Tibial artery (tissue), 4 donors: ENCODE measurements around the gene UGT1A9.

Source experiments
- DNase-seq, 2 donors: peaks; one replicate each; pipeline ENCODE4 v3.0.0-alpha.2; 2019
- H3K27ac ChIP-seq, 2 donors: fragments of 200-600 bp; sonication (generic) in 1 of 2; 1 replicate in 1 of 2; 2 replicates in 1 of 2; pipeline ENCODE4 v1.5.1; 2018 to 2019; ENCODE audit warnings: mild to moderate bottlenecking in 1 of 2
- H3K27me3 ChIP-seq, 2 donors: fragments of 200-600 bp; sonication (generic) in 1 of 2; one replicate each; pipeline versions ENCODE4 v1.5.1 to v1.6.0; 2016 to 2019
- H3K36me3 ChIP-seq, 3 donors: fragments of 200-600 bp; sonication (generic) in 2 of 3; one replicate each; pipeline ENCODE4 v1.5.1; 2016 to 2019; ENCODE audit warnings: mild to moderate bottlenecking in 2 of 3
- H3K4me1 ChIP-seq, 4 donors: fragments of 200-600 bp; sonication (generic) in 2 of 4; 1 replicate in 3 of 4; 2 replicates in 1 of 4; pipeline ENCODE4 v1.5.1; 2016 to 2019
- H3K4me3 ChIP-seq, 2 donors: fragments of 200-600 bp; sonication (generic) in 1 of 2; 1 replicate in 1 of 2; 2 replicates in 1 of 2; pipeline ENCODE4 v1.5.1; 2018 to 2019; ENCODE audit warnings: mild to moderate bottlenecking in 2 of 2
- H3K9me3 ChIP-seq, 3 donors: fragments of 200-600 bp; sonication (generic) in 1 of 3; one replicate each; pipeline ENCODE4 v1.5.1; 2016 to 2019
- CTCF ChIP-seq, 2 experiments: fragments of 200-600 bp in 1 of 2; fragments of 450-650 bp in 1 of 2; IDR thresholded peaks; one replicate each; pipeline ENCODE4 v1.5.1; 2017 to 2019; ENCODE audit warnings: antibody characterized with exemption in 2 of 2, mild to moderate bottlenecking in 1 of 2, moderate library complexity in 1 of 2
- intact Hi-C: fragments of 100-400 bp; cut with DNase I; formaldehyde crosslinking; loops from one replicate; pipeline ENCODE4 v1.15.0; 2023; ENCODE audit warnings: low total_unique reads

The UGT1A9 gene

GRCh38 chr2:233674995-233675394 is 3.3 kb downstream of the UGT1A9 start:
- intact Hi-C loops, result no loop called here

GRCh38 chr2:233676046-233676445 is 4.3 kb downstream of the UGT1A9 start:
- TF ChIP-seq CTCF (IDR thresholded peaks at IDR 0.05), result no peak
- Histone ChIP-seq H3K36me3 (no peaks in the 10 kb centered on the region), H3K4me3 (no peak overlapping the region), H3K27me3 (no peaks in the 10 kb centered on the region), H3K4me1 (no peaks in the 10 kb centered on the region), H3K27ac (no peak overlapping the region), H3K9me3 (no peaks in the 10 kb centered on the region)
- DNase-seq, result no peak
- intact Hi-C loops, result no loop called here

More at GRCh38 chr2:233674995-233675394, 3.3 kb downstream of the UGT1A9 start:
- no peak for TF ChIP-seq CTCF (IDR thresholded peaks at IDR 0.05)
- Histone ChIP-seq H3K9me3 (no peaks in the 10 kb centered on the region), H3K4me1 (no peaks in the 10 kb centered on the region), H3K27ac (no peak overlapping the region), H3K36me3 (no peaks in the 10 kb centered on the region), H3K4me3 (no peak overlapping the region), H3K27me3 (no peaks in the 10 kb centered on the region)
- DNase-seq, result no peak

GRCh38 chr2:233679196-233679595 is 7.5 kb downstream of the UGT1A9 start:
- H3K27ac ChIP-seq, result no peak overlapping the region
- no peaks in the 10 kb centered on the region for H3K4me1 ChIP-seq
- H3K9me3 ChIP-seq, result no peaks in the 10 kb centered on the region
- H3K27me3 ChIP-seq, result no peaks in the 10 kb centered on the region
- intact Hi-C loops, result no loop called here
- no peaks in the 10 kb centered on the region for H3K36me3 ChIP-seq
- H3K4me3 ChIP-seq, result no peak overlapping the region
- TF ChIP-seq CTCF (IDR thresholded peaks at IDR 0.05), result no peak
- no peak for DNase-seq

- intact Hi-C loops, result no loop called here
- Histone ChIP-seq H3K27me3 (no peaks in the 10 kb centered on the region), H3K36me3 (no peaks in the 10 kb centered on the region), H3K27ac (no peak overlapping the region), H3K4me1 (no peaks in the 10 kb centered on the region), H3K9me3 (no peaks in the 10 kb centered on the region), H3K4me3 (no peak overlapping the region)
- DNase-seq, result no peak
- TF ChIP-seq CTCF (IDR thresholded peaks at IDR 0.05), result no peak
Observed at GRCh38 chr2:233680361-233681045, 8.8 kb downstream of the UGT1A9 start.

- no peak for DNase-seq
- no peak for TF ChIP-seq CTCF (IDR thresholded peaks at IDR 0.05)
- Histone ChIP-seq H3K9me3 (no peaks in the 10 kb centered on the region), H3K27ac (no peak within 1 kb of the TSS), H3K4me3 (no peak within 1 kb of the TSS), H3K36me3 (no peaks in the 10 kb centered on the region), H3K4me1 (no peaks in the 10 kb centered on the region), H3K27me3 (no peaks in the 10 kb centered on the region)
- intact Hi-C loops, result no loop called here
Observed at GRCh38 chr2:233681521-233682099, 9.9 kb downstream of the UGT1A9 start, which contains the start of gene UGT1A7. UGT1A7 (plus strand) TSS chr2:233681901; CDS start chr2:233681938, 37 bp downstream.
